Stimulated activated CD8-positive, alpha-beta memory T cell treated with anti-CD3 and anti-CD28 coated beads, Interleukin-2, amount 100 ng/mL, for 1 hour (primary cell): ENCODE results near the gene ZNF362.

Source experiments
- DNase-seq, 2 donors: peaks; one replicate each; pipeline ENCODE4 v3.0.0-alpha.2; 2020; ENCODE audit warnings: low read depth in 2 of 2

The ZNF362 gene

GRCh38 chr1:33327587-33328325 lies 71.5 kb downstream of the ZNF362 start:
- no peak for DNase-seq

GRCh38 chr1:33328817-33329216 lies 72.5 kb downstream of the ZNF362 start:
- DNase-seq = no peak

- no peak for DNase-seq
These were observed 73.5 kb downstream of the ZNF362 start for GRCh38 chr1:33329600-33330305.

- DNase-seq = no peak
These were observed 74.1 kb downstream of the ZNF362 start for GRCh38 chr1:33330361-33330890.

GRCh38 chr1:33330906-33331305 lies 74.6 kb downstream of the ZNF362 start:
- no peak for DNase-seq

GRCh38 chr1:33331444-33332356 lies 75.4 kb downstream of the ZNF362 start:
- no peak for DNase-seq

- DNase-seq = no peak
These were observed 76.1 kb downstream of the ZNF362 start for GRCh38 chr1:33332357-33332789.

GRCh38 chr1:33332881-33333280 lies 76.6 kb downstream of the ZNF362 start:
- DNase-seq = no peak

- no peak for DNase-seq
These were observed 77.8 kb downstream of the ZNF362 start for GRCh38 chr1:33334081-33334552.

GRCh38 chr1:33335020-33335419 lies 78.7 kb downstream of the ZNF362 start:
- no peak for DNase-seq

- DNase-seq = no peak
These were observed 80.3 kb downstream of the ZNF362 start for GRCh38 chr1:33336580-33336979.

- DNase-seq = no peak
These were observed 81.1 kb downstream of the ZNF362 start for GRCh38 chr1:33337441-33337840.

GRCh38 chr1:33338048-33338439 lies 81.8 kb downstream of the ZNF362 start:
- DNase-seq = no peak

GRCh38 chr1:33338440-33339211 lies 82.3 kb downstream of the ZNF362 start:
- DNase-seq = no peak

- DNase-seq = no peak
These were observed 83.1 kb downstream of the ZNF362 start for GRCh38 chr1:33339413-33339812.

- no peak for DNase-seq
These were observed 84.9 kb downstream of the ZNF362 start for GRCh38 chr1:33341190-33341589.

- no peak for DNase-seq
These were observed 85.9 kb downstream of the ZNF362 start for GRCh38 chr1:33342041-33342723.

- no peak for DNase-seq
These were observed 87.2 kb downstream of the ZNF362 start for GRCh38 chr1:33343539-33343938.

GRCh38 chr1:33344896-33345560 lies 88.7 kb downstream of the ZNF362 start:
- DNase-seq = no peak

- DNase-seq = no peak
These were observed 90.2 kb downstream of the ZNF362 start for GRCh38 chr1:33346533-33346926.
